GM12878 (cell line): ENCODE data around the gene ZNF333.

ENCODE experiments used
- HCFC1 ChIP-seq: fragments of 150-350 bp; IDR thresholded peaks from 2 replicates; pipeline ENCODE4 v1.6.1; 2014; ENCODE audit warnings: low read length
- JUNB ChIP-seq: IDR thresholded peaks from 2 replicates; pipeline ENCODE4 v1.6.1; 2016; ENCODE audit warnings: antibody characterized with exemption, mild to moderate bottlenecking
- TF ChIP-seq, protein P1 (sequence below): IDR thresholded peaks from 2 replicates; pipeline ENCODE4 v1.6.1; 2011; ENCODE audit warnings: borderline replicate concordance, low read depth, mild to moderate bottlenecking, moderate library complexity, mixed read lengths, low read length; ENCODE audit not compliant: insufficient read depth; ENCODE audit errors: extremely low read length

DNA sequence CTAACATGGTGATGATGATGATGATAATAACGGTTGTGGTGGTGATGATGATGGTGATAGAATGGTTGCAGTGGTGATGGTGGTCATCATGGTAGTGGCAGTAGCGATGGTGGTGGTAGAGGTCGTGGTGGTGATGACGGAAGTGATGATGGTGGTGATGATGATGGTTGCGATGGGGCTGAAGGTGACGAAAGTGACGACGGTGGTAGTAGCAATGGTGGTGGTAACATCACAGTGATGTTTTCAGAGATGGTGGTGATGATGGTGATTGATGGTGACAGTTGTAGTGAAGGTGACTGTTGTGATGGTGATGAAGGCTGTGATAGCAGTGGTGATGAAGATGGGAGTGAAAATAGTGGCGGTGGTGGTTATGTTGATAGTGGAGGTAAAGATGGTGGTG is 11.6 kb upstream of the ZNF333 start:
- TF ChIP-seq HCFC1 (no peak), JUNB (no peak)
- TF ChIP-seq, protein P1, sequence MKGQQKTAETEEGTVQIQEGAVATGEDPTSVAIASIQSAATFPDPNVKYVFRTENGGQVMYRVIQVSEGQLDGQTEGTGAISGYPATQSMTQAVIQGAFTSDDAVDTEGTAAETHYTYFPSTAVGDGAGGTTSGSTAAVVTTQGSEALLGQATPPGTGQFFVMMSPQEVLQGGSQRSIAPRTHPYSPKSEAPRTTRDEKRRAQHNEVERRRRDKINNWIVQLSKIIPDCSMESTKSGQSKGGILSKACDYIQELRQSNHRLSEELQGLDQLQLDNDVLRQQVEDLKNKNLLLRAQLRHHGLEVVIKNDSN = no peak
